Transverse colon (tissue), 4 donors: ENCODE data around the gene SLC51B. TPM values are rescaled to one million over a fixed set of nuclear protein-coding genes. Genes with fewer than 3 reads are reported as not detected.
"Not testable (repeated sequence)": the region's sequence is repeated elsewhere in the genome, so short reads cannot be mapped to it uniquely, and the experiment has no call there.

Experiments
- DNase-seq: peaks from one replicate; pipeline ENCODE4 v3.0.0-alpha.2; 2019
- H3K27ac ChIP-seq, 4 donors: fragments of 200-600 bp; sonication (generic); 2 replicates each; pipeline ENCODE4 v1.5.1; 2016 to 2018; ENCODE audit warnings: inconsistent platforms in 4 of 4
- H3K27me3 ChIP-seq: fragments of 200-600 bp; sonication (generic); 2 replicates; pipeline ENCODE4 v1.5.1; 2017; ENCODE audit warnings: inconsistent platforms
- H3K36me3 ChIP-seq, 4 donors: fragments of 200-600 bp; sonication (generic); 2 replicates each; pipeline ENCODE4 v1.5.1; 2017 to 2019; ENCODE audit warnings: inconsistent platforms in 4 of 4
- H3K4me1 ChIP-seq, 4 donors: fragments of 200-600 bp; sonication (generic); 2 replicates each; pipeline ENCODE4 v1.5.1; 2017 to 2020; ENCODE audit warnings: inconsistent platforms in 4 of 4
- H3K4me3 ChIP-seq, 4 donors: fragments of 200-600 bp; sonication (generic); 1 replicate in 1 of 4; 2 replicates in 3 of 4; pipeline versions ENCODE4 v1.5.1 to v1.6.1; 2017 to 2019; ENCODE audit warnings: inconsistent platforms in 4 of 4
- H3K9me3 ChIP-seq, 2 donors: fragments of 200-600 bp; sonication (generic); 2 replicates each; pipeline ENCODE4 v1.5.1; 2017 to 2019; ENCODE audit warnings: inconsistent platforms in 2 of 2
- EP300 ChIP-seq: sonication (generic); formaldehyde crosslinking; IDR thresholded peaks from one replicate; pipeline ENCODE4 v1.6.1; 2017; ENCODE audit warnings: antibody characterized with exemption, low read depth
- POLR2A ChIP-seq: fragments of 450-650 bp; IDR thresholded peaks from one replicate; pipeline ENCODE4 v1.6.1; 2016; ENCODE audit warnings: antibody characterized with exemption, mild to moderate bottlenecking, moderate library complexity
- POLR2AphosphoS5 ChIP-seq, 3 donors: sonication (generic); formaldehyde crosslinking; IDR thresholded peaks; one replicate each; pipeline ENCODE4 v1.6.1; 2016; ENCODE audit warnings: antibody characterized with exemption in 3 of 3
- WGBS, 2 donors: methylation state at CpG; one replicate each; pipeline ENCODE4 v1.1.5; 2018; ENCODE audit warnings: low coverage in 1 of 2; 5-methylcytosine and 5-hydroxymethylcytosine counted together
- in situ Hi-C, 4 donors: fragments of 200-750 bp; cut with MboI; loops; one replicate each; pipeline versions ENCODE4 v1.15.0 to v1.15.1; 2017; ENCODE audit warnings: low sequenced_read_pairs in 3 of 4, low pct_ligation_motif_present in 1 of 4, low pct_unique_long_range_greater_than_20kb in 1 of 4
- intact Hi-C: fragments of 100-400 bp; cut with DNase I; formaldehyde crosslinking; loops from one replicate; pipeline ENCODE4 v1.15.1; 2023; ENCODE audit warnings: low total_unique reads
- total RNA-seq, 4 donors: library from RNA; depleted of rRNA; stranded (reverse); fragments of >200 nt; gene quantifications; one replicate each; pipeline ENCODE4 v1.1.0, GENCODE V29; 2016
- TF ChIP-seq, protein P1 (sequence below), 5 experiments: fragments of 200-600 bp in 3 of 5; fragments of 450-650 bp in 2 of 5; sonication (generic) in 3 of 5; IDR thresholded peaks; 1 replicate in 2 of 5; 2 replicates in 3 of 5; pipeline ENCODE4 v1.5.1; 2016 to 2017; ENCODE audit warnings: antibody characterized with exemption in 5 of 5, inconsistent platforms in 3 of 5, mild to moderate bottlenecking in 2 of 5, moderate library complexity in 1 of 5

Gene SLC51B
- total RNA-seq, 4 donors from 2014 or later = 3.4 to 150 (median 121) TPM

DNA sequence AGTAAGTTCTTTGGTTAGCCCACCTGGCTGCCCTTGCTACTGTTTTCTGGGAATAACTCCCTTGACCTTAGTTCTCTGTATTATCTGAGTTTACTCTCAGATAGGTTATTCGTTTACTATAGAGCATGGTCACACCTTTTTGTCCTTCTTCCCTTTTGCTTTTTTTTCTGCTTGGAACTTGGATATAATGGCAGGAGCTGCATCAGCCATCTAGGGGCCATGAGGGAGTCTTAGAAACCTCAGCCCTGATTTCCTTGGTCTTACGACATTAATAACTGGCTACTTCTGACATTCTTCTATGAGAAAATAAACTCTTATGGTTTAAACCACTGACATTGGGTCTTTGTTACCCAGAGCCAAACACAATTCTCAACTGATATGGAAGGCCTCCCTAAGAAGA, 3.4 kb upstream of the SLC51B start:
- peak overlapping the region; percentile 83 to 86 (median 84) for H3K27ac ChIP-seq
- peaks cover 7 to 55% (median 41%) of the 10 kb centered on the region in 4 donors for H3K4me1 ChIP-seq
- no peak overlapping the region for H3K4me3 ChIP-seq
- no peak for DNase-seq
- in situ Hi-C loops (loop anchor here in 3 of 4 donors (25.0 kb wide), 1 partner anchor 246 kb away; the partner anchor contains the start of genes PARP16 (in 3 of the 3) and RNU5A-1 (in 3 of the 3)), intact Hi-C loops (no loop called here)
- no peaks in the 10 kb centered on the region for H3K36me3 ChIP-seq
- H3K27me3 ChIP-seq = no peaks in the 10 kb centered on the region
- no peaks in the 10 kb centered on the region for H3K9me3 ChIP-seq
- TF ChIP-seq, protein P1, sequence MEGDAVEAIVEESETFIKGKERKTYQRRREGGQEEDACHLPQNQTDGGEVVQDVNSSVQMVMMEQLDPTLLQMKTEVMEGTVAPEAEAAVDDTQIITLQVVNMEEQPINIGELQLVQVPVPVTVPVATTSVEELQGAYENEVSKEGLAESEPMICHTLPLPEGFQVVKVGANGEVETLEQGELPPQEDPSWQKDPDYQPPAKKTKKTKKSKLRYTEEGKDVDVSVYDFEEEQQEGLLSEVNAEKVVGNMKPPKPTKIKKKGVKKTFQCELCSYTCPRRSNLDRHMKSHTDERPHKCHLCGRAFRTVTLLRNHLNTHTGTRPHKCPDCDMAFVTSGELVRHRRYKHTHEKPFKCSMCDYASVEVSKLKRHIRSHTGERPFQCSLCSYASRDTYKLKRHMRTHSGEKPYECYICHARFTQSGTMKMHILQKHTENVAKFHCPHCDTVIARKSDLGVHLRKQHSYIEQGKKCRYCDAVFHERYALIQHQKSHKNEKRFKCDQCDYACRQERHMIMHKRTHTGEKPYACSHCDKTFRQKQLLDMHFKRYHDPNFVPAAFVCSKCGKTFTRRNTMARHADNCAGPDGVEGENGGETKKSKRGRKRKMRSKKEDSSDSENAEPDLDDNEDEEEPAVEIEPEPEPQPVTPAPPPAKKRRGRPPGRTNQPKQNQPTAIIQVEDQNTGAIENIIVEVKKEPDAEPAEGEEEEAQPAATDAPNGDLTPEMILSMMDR (IDR thresholded peaks at IDR 0.05) = no peak
- TF ChIP-seq EP300 (no peak), POLR2AphosphoS5 (IDR thresholded peaks at IDR 0.05) (no peak), POLR2A (no peak)
- WGBS, 2 donors = 80 to 82% methylated on average over 1 to 2 of the region's 2 CpGs

DNA sequence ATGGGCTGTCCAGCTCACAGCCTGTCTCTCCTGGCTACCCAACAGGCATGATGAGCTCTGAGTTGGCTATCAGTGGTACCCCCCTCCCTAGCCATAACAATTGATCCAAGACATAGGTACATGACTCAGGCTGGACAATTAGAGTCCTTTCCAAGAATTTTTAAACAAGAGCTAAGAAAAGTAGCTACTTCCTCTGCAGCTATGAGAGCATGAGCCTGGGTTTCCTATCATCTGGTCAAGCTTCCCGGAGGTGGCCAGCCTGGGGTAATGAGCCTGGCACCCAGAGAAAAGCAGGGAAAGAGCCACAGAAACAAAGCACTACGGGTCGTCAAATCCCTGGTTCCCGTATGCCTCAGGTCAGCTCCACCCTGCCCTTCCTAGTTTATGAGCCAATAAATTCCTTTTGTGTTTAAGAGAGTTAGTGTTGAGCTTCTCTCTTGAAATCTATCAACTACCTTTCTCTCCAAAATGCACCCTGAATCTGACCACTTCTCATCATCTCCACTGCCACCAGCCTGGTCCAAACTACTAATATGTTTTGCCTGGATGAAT, 2.3 kb upstream of the SLC51B start:
- Histone ChIP-seq H3K4me1 (peaks cover 7 to 45% (median 37%) of the 10 kb centered on the region in 4 donors), H3K36me3 (no peaks in the 10 kb centered on the region), H3K27me3 (no peaks in the 10 kb centered on the region), H3K27ac (peak overlapping the region; percentile 83 to 86 (median 84)), H3K4me3 (no peak overlapping the region), H3K9me3 (no peaks in the 10 kb centered on the region)
- 27 to 48% methylated on average over 4 of the region's 4 CpGs for WGBS, 2 donors
- intact Hi-C loops = no loop called here
- no peak for TF ChIP-seq POLR2AphosphoS5 (IDR thresholded peaks at IDR 0.05)
- in situ Hi-C loops = loop anchor here in 3 of 4 donors (25.0 kb wide), 1 partner anchor 244 kb away; the partner anchor contains the start of genes PARP16 (in 3 of the 3) and RNU5A-1 (in 3 of the 3)
- DNase-seq = peak; percentile 41

DNA sequence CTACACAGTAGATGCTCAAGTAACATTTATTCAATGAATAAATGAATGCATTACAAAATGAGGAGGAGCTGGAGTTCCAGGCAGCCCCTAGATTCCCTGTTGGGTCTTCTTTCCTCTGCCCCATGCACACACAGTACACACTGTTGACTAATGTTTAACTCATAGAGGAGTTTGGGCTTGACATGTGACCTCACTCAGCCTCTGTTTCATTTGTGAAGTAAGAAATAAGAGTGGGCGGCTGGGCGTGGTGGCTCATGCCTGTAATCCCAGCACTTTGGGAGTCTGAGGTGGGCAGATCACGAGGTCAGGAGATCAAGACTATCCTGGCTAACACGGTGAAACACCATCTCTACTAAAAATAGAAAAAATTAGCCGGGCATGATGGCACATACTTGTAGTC, 969 bp upstream of the SLC51B start:
- peak; percentile 40 for DNase-seq
- peak overlapping the region; percentile 83 to 86 (median 84) for H3K27ac ChIP-seq
- WGBS, 2 donors = 31% methylated on average over 5 of the region's 5 CpGs; no CpG with 5 or more reads in 1 of the 2 donors
- H3K4me1 ChIP-seq = peaks cover 7 to 44% (median 37%) of the 10 kb centered on the region in 4 donors
- intact Hi-C loops, H3K27me3 ChIP-seq, H3K4me3 ChIP-seq, H3K9me3 ChIP-seq, H3K36me3 ChIP-seq: not testable (repeated sequence)
- in situ Hi-C loops = loop anchor here in 3 of 4 donors (25.0 kb wide), 1 partner anchor 243 kb away; the partner anchor contains the start of genes PARP16 (in 3 of the 3) and RNU5A-1 (in 3 of the 3)

DNA sequence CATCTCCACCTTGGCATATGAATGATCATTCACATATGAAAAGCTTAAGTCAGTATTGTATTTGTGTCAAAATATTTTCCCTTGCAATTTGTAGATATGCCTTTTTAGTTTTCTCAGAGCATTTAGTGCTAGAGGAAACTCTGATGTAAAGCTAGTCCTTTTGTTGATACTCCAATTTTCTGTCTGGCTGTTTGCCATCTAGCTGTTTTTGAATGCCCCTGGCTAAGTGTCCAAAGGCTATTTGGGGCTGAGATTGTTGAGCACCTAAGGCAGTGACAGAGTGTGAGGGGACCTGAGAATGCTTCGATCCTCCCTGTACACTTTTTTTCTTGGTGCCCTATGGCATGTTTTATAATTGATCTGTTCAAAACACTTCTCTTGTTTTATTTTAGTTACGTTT, 3.1 kb downstream of the SLC51B start:
- H3K36me3 ChIP-seq = no peaks in the 10 kb centered on the region
- intact Hi-C loops = loop anchor here (1.0 kb wide), 1 partner anchor 54 kb away; no protein-coding TSS in a partner anchor
- H3K27ac ChIP-seq = no peak overlapping the region
- H3K4me3 ChIP-seq = no peak overlapping the region
- no peak for TF ChIP-seq EP300
- no peak for TF ChIP-seq POLR2AphosphoS5 (IDR thresholded peaks at IDR 0.05)
- TF ChIP-seq POLR2A = no peak
- TF ChIP-seq, protein P1 (IDR thresholded peaks at IDR 0.05) = no peak
- in situ Hi-C loops = loop anchor here in 3 of 4 donors (25.0 kb wide), 1 partner anchor 239 kb away; the partner anchor contains the start of genes PARP16 (in 3 of the 3) and RNU5A-1 (in 3 of the 3)
- H3K9me3 ChIP-seq = no peaks in the 10 kb centered on the region
- WGBS, 2 donors = 71 to 77% methylated on average over 2 of the region's 2 CpGs
- no peak for DNase-seq
- H3K27me3 ChIP-seq = no peaks in the 10 kb centered on the region
- H3K4me1 ChIP-seq = peaks cover 5 to 39% (median 35%) of the 10 kb centered on the region in 4 donors

DNA sequence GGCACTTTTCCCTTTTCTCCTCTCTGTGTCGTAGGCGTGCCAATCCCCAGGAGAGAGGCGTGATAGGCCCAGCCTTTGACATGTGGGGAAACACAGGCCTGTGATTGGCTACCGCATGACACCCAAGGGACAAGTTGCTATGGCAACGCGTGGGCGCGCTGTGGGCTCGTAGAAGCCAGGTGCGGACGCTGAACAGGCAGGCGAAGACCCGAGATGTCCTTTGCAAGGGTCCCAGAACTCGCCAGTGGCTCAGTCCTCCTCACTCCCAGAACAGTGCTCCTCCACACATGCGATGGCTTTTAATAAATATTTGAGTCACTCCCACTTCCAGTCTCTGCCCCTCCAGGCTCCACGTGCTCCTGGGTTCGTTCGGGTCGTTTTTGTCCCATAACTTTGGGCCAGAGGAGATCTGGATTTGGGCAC, 4.2 kb downstream of the SLC51B start:
- peaks cover 6 to 34% (median 24%) of the 10 kb centered on the region in 4 donors for H3K4me1 ChIP-seq
- peak overlapping the region in 1 of 4 donors; percentile 14 for H3K27ac ChIP-seq
- TF ChIP-seq, protein P1 (IDR thresholded peaks at IDR 0.05) = no peak
- TF ChIP-seq POLR2AphosphoS5 (IDR thresholded peaks at IDR 0.05) (no peak), EP300 (no peak), POLR2A (no peak)
- in situ Hi-C loops = loop anchor here in 3 of 4 donors (25.0 kb wide), 1 partner anchor 238 kb away; the partner anchor contains the start of genes PARP16 (in 3 of the 3) and RNU5A-1 (in 3 of the 3)
- H3K9me3 ChIP-seq = no peaks in the 10 kb centered on the region
- DNase-seq = peak; percentile 89
- H3K4me3 ChIP-seq = peak overlapping the region in 2 of 4 donors; percentile 16 to 41
- WGBS, 2 donors = 0 to 19% methylated on average over 3 to 19 of the region's 19 CpGs
- intact Hi-C loops = no loop called here
- no peaks in the 10 kb centered on the region for H3K27me3 ChIP-seq
- H3K36me3 ChIP-seq = no peaks in the 10 kb centered on the region
